Vagina (tissue), 2 donors: ENCODE measurements around the gene ZNF398. TPM values are rescaled to one million over a fixed set of nuclear protein-coding genes. Genes with fewer than 3 reads are reported as not detected.

Source experiments
- DNase-seq, 2 donors: peaks; one replicate each; pipeline ENCODE4 v3.0.0-alpha.2; 2017; ENCODE audit errors: extremely low spot score in 2 of 2
- H3K27ac ChIP-seq: fragments of 200-600 bp; sonication (generic); one replicate; pipeline ENCODE4 v1.5.1; 2019
- H3K27me3 ChIP-seq: fragments of 200-600 bp; sonication (generic); one replicate; pipeline ENCODE4 v1.5.1; 2019
- H3K36me3 ChIP-seq, 2 donors: fragments of 200-600 bp; sonication (generic); one replicate each; pipeline ENCODE4 v1.5.1; 2017 to 2019
- H3K4me1 ChIP-seq: fragments of 200-600 bp; sonication (generic); one replicate; pipeline ENCODE4 v1.5.1; 2019
- H3K4me3 ChIP-seq, 2 donors: fragments of 200-600 bp; sonication (generic); 1 replicate in 1 of 2; 2 replicates in 1 of 2; pipeline ENCODE4 v1.5.1; 2016 to 2019
- H3K9me3 ChIP-seq: fragments of 200-600 bp; sonication (generic); one replicate; pipeline ENCODE4 v1.5.1; 2019
- CTCF ChIP-seq, 3 experiments: fragments of 450-650 bp in 2 of 3; fragments of 200-600 bp in 1 of 3; sonication (generic) in 1 of 3; IDR thresholded peaks; one replicate each; pipeline ENCODE4 v1.5.1; 2017 to 2019; ENCODE audit warnings: antibody characterized with exemption in 3 of 3, mild to moderate bottlenecking in 2 of 3, moderate library complexity in 2 of 3
- POLR2A ChIP-seq, 2 donors: fragments of 450-650 bp; IDR thresholded peaks; one replicate each; pipeline ENCODE4 v1.6.1; 2017; ENCODE audit warnings: antibody characterized with exemption in 2 of 2, mild to moderate bottlenecking in 2 of 2, moderate library complexity in 2 of 2
- POLR2AphosphoS5 ChIP-seq, 2 donors: sonication (generic); formaldehyde crosslinking; IDR thresholded peaks; one replicate each; pipeline ENCODE4 v1.9.0; 2017; ENCODE audit warnings: antibody characterized with exemption in 2 of 2, mild to moderate bottlenecking in 2 of 2, low read depth in 1 of 2; ENCODE audit not compliant: insufficient read depth in 1 of 2
- intact Hi-C: fragments of 100-400 bp; cut with DNase I; formaldehyde crosslinking; loops from one replicate; pipeline ENCODE4 v1.15.1; 2023
- total RNA-seq: library from RNA; depleted of rRNA; stranded (reverse); fragments of >200 nt; gene quantifications from one replicate; pipeline ENCODE4 v1.2.3, GENCODE V29; 2016

ZNF398 gene
- total RNA-seq, 1 donor from 2014 or later: 21.4 TPM

- DNase-seq: peak in 1 of 2 donors; percentile 94
- no peaks in the 10 kb centered on the region for H3K9me3 ChIP-seq
- H3K27ac ChIP-seq: peak within 1 kb of the TSS; percentile 96
- peaks cover 19% of the 10 kb centered on the region for H3K4me1 ChIP-seq
- peaks cover 0 to 12% of the 10 kb centered on the region in 2 donors for H3K36me3 ChIP-seq
- intact Hi-C loops: no loop called here
- no peaks in the 10 kb centered on the region for H3K27me3 ChIP-seq
- peak within 1 kb of the TSS; percentile 77 to 80 for H3K4me3 ChIP-seq
- TF ChIP-seq POLR2A (IDR thresholded peaks at IDR 0.05): peak in 1 of 2 donors; percentile 92
- peak; percentile 84 to 98 for TF ChIP-seq POLR2AphosphoS5 (IDR thresholded peaks at IDR 0.05; ENCODE audit: insufficient read depth in 1 of 2, low read depth in 1 of 2)
- peak; percentile 94 to 96 (median 96) for TF ChIP-seq CTCF (IDR thresholded peaks at IDR 0.05)
Observed at GRCh38 chr7:149125863-149126661, 21.2 kb upstream of the ZNF398 start, which contains the start of gene ZNF425. ZNF425 (minus strand) TSS chr7:149126324; CDS start chr7:149126213, 111 bp downstream.

GRCh38 chr7:149126662-149127266 is 20.5 kb upstream of the ZNF398 start:
- Histone ChIP-seq H3K27me3 (no peaks in the 10 kb centered on the region), H3K27ac (peak overlapping the region; percentile 96), H3K36me3 (peaks cover 0 to 18% of the 10 kb centered on the region in 2 donors), H3K9me3 (no peaks in the 10 kb centered on the region), H3K4me1 (peaks cover 19% of the 10 kb centered on the region), H3K4me3 (peak overlapping the region; percentile 77 to 80)
- no peak for DNase-seq
- intact Hi-C loops: no loop called here
- TF ChIP-seq CTCF (IDR thresholded peaks at IDR 0.05): no peak
- no peak for TF ChIP-seq POLR2A (IDR thresholded peaks at IDR 0.05)
- no peak for TF ChIP-seq POLR2AphosphoS5 (IDR thresholded peaks at IDR 0.05; ENCODE audit: insufficient read depth in 1 of 2, low read depth in 1 of 2)

GRCh38 chr7:149130572-149131198 is 16.6 kb upstream of the ZNF398 start:
- Histone ChIP-seq H3K9me3 (no peaks in the 10 kb centered on the region), H3K27me3 (no peaks in the 10 kb centered on the region), H3K4me1 (peaks cover 7% of the 10 kb centered on the region), H3K27ac (no peak overlapping the region), H3K36me3 (peaks cover 0 to 18% of the 10 kb centered on the region in 2 donors), H3K4me3 (no peak overlapping the region)
- TF ChIP-seq POLR2A (IDR thresholded peaks at IDR 0.05): no peak
- no peak for TF ChIP-seq POLR2AphosphoS5 (IDR thresholded peaks at IDR 0.05; ENCODE audit: insufficient read depth in 1 of 2, low read depth in 1 of 2)
- TF ChIP-seq CTCF (IDR thresholded peaks at IDR 0.05): no peak
- intact Hi-C loops: no loop called here
- DNase-seq: no peak

- H3K4me3 ChIP-seq: no peak overlapping the region
- intact Hi-C loops: no loop called here
- no peak overlapping the region for H3K27ac ChIP-seq
- H3K36me3 ChIP-seq: peaks cover 0 to 18% of the 10 kb centered on the region in 2 donors
- TF ChIP-seq POLR2A (IDR thresholded peaks at IDR 0.05): no peak
- TF ChIP-seq POLR2AphosphoS5 (IDR thresholded peaks at IDR 0.05; ENCODE audit: insufficient read depth in 1 of 2, low read depth in 1 of 2): no peak
- no peak for TF ChIP-seq CTCF (IDR thresholded peaks at IDR 0.05)
- H3K4me1 ChIP-seq: peaks cover 2% of the 10 kb centered on the region
- H3K27me3 ChIP-seq: no peaks in the 10 kb centered on the region
- H3K9me3 ChIP-seq: no peaks in the 10 kb centered on the region
- DNase-seq: no peak
Observed at GRCh38 chr7:149133028-149133710, 14.1 kb upstream of the ZNF398 start.
